IMR-90 (cell line): ENCODE data around the gene LRRC9. TPM values are rescaled to one million over a fixed set of nuclear protein-coding genes. Genes with fewer than 3 reads are reported as not detected.

Experiments used
- ATAC-seq: fragments of 200-7000 bp; cut with Tn5 transposase; 2 replicates; pipeline ENCODE4 v1.9.1; 2020; ENCODE audit warnings: low read depth, mild to moderate bottlenecking, moderate library complexity
- BruUV-seq: library from RNA; stranded (reverse); fragments of 400-500 nt; replicated peaks from 2 replicates; lab custom pipeline; 2021; lab: Mats Ljungman, UMichigan
- CTCF ChIA-PET: fragments of 300-600 bp; formaldehyde crosslinking; extraction: SDS; loops from one replicate; lab custom pipeline; 2021; ENCODE audit warnings: antibody characterized with exemption; lab: Yijun Ruan, JAX
- POLR2A ChIA-PET: fragments of 300-600 bp; sonication (Branson Sonifier 250); formaldehyde crosslinking; loops from one replicate; lab custom pipeline; 2022; ENCODE audit warnings: antibody characterized with exemption; ENCODE audit not compliant: unreplicated experiment; lab: Charles Lee
- DNase-seq: peaks from one replicate; pipeline ENCODE4 v3.0.0; 2013
- H2AFZ ChIP-seq: replicated peaks from 2 replicates; pipeline ENCODE3; 2013; ENCODE audit warnings: low read length, mild to moderate bottlenecking; ENCODE audit not compliant: poor library complexity
- H2AK5ac ChIP-seq: 2 replicates; pipeline ENCODE4 v1.6.1; 2013; ENCODE audit warnings: low read depth, low read length, inconsistent platforms
- H2AK9ac ChIP-seq: replicated peaks from 2 replicates; pipeline ENCODE3; 2013; ENCODE audit warnings: mild to moderate bottlenecking, low read depth, low read length, moderate library complexity; ENCODE audit not compliant: poor library complexity
- H2BK120ac ChIP-seq: 2 replicates; pipeline ENCODE4 v1.6.1; 2013; ENCODE audit warnings: low read depth, low read length, inconsistent platforms
- H2BK15ac ChIP-seq: 3 replicates; pipeline ENCODE4 v1.6.1; 2013; ENCODE audit warnings: low read depth, low read length, inconsistent platforms
- H2BK20ac ChIP-seq: 2 replicates; pipeline ENCODE4 v1.6.1; 2013; ENCODE audit warnings: low read depth, mild to moderate bottlenecking, inconsistent platforms, low read length, moderate library complexity
- H2BK5ac ChIP-seq: 2 replicates; pipeline ENCODE4 v1.6.1; 2013; ENCODE audit warnings: mild to moderate bottlenecking, low read depth, low read length, inconsistent platforms; ENCODE audit not compliant: poor library complexity, severe bottlenecking
- H3K14ac ChIP-seq: replicated peaks from 2 replicates; pipeline ENCODE4 v1.6.1; 2013; ENCODE audit warnings: low read depth, low read length, inconsistent platforms
- H3K18ac ChIP-seq: 2 replicates; pipeline ENCODE4 v1.6.1; 2013; ENCODE audit warnings: low read depth, low read length, control low read depth
- H3K23ac ChIP-seq: 2 replicates; pipeline ENCODE4 v1.6.1; 2013; ENCODE audit warnings: low read depth, low read length, inconsistent platforms
- H3K27ac ChIP-seq: 2 replicates; pipeline ENCODE4 v1.5.1; 2013; ENCODE audit warnings: mild to moderate bottlenecking, control low read depth, low read length; ENCODE audit not compliant: insufficient read depth
- H3K27me3 ChIP-seq: 2 replicates; pipeline ENCODE4 v1.6.1; 2013; ENCODE audit warnings: low read length; ENCODE audit not compliant: control insufficient read depth, insufficient read depth
- H3K36me3 ChIP-seq: 2 replicates; pipeline ENCODE4 v1.6.1; 2013; ENCODE audit warnings: low read length, mixed read lengths; ENCODE audit not compliant: control insufficient read depth, insufficient read depth
- H3K4ac ChIP-seq: 2 replicates; pipeline ENCODE4 v1.6.1; 2013; ENCODE audit warnings: low read depth, low read length, inconsistent platforms
- H3K4me1 ChIP-seq: 2 replicates; pipeline ENCODE4 v1.6.1; 2013; ENCODE audit warnings: low read length, mixed read lengths; ENCODE audit not compliant: control insufficient read depth, insufficient read depth
- H3K4me2 ChIP-seq: 2 replicates; pipeline ENCODE4 v1.6.1; 2013; ENCODE audit warnings: low read depth, mild to moderate bottlenecking, control low read depth, low read length, moderate library complexity
- H3K4me3 ChIP-seq: 2 replicates; pipeline ENCODE4 v1.5.1; 2013; ENCODE audit warnings: low read depth, mild to moderate bottlenecking, control low read depth, low read length, moderate library complexity; ENCODE audit not compliant: insufficient read depth
- H3K56ac ChIP-seq: 2 replicates; pipeline ENCODE4 v1.6.1; 2013; ENCODE audit warnings: low read length, inconsistent platforms; ENCODE audit not compliant: insufficient read depth; ENCODE audit errors: extremely low read depth
- H3K79me1 ChIP-seq, 2 experiments: 2 replicates each; pipeline ENCODE4 v1.6.1; 2013; ENCODE audit warnings: low read length in 2 of 2, inconsistent platforms in 1 of 2, low read depth in 1 of 2
- H3K9ac ChIP-seq: 2 replicates; pipeline ENCODE4 v1.6.1; 2013; ENCODE audit warnings: low read depth, low read length, control low read depth
- H3K9me1 ChIP-seq: 2 replicates; pipeline ENCODE4 v1.6.1; 2013; ENCODE audit warnings: low read length, inconsistent platforms; ENCODE audit not compliant: insufficient read depth
- H3K9me3 ChIP-seq: 2 replicates; pipeline ENCODE4 v1.6.1; 2013; ENCODE audit warnings: low read length; ENCODE audit not compliant: control insufficient read depth, insufficient read depth
- H4K20me1 ChIP-seq: 2 replicates; pipeline ENCODE4 v1.6.1; 2013; ENCODE audit warnings: low read length, inconsistent platforms; ENCODE audit not compliant: insufficient read depth
- H4K5ac ChIP-seq: 2 replicates; pipeline ENCODE4 v1.6.1; 2013; ENCODE audit warnings: mild to moderate bottlenecking, low read depth, low read length, control low read depth
- H4K8ac ChIP-seq, 2 experiments: 2 replicates each; pipeline ENCODE4 v1.6.1; 2013; ENCODE audit warnings: low read depth in 2 of 2, low read length in 2 of 2, control low read depth in 1 of 2, inconsistent platforms in 1 of 2
- H4K91ac ChIP-seq: 2 replicates; pipeline ENCODE4 v1.6.1; 2013; ENCODE audit warnings: low read depth, low read length, inconsistent platforms; ENCODE audit not compliant: insufficient read depth
- CHD1 ChIP-seq: IDR thresholded peaks from 2 replicates; pipeline ENCODE4 v1.6.1; 2012; ENCODE audit warnings: low read depth, low read length, improper control_type of control experiment
- CTCF ChIP-seq: conservative IDR thresholded peaks from 2 replicates; pipeline ENCODE4 v1.5.1; 2012; ENCODE audit warnings: mild to moderate bottlenecking, low read depth, low read length, improper control_type of control experiment
- MAZ ChIP-seq: IDR thresholded peaks from 2 replicates; pipeline ENCODE4 v1.6.1; 2012; ENCODE audit warnings: low read depth, mild to moderate bottlenecking, low read length, improper control_type of control experiment, moderate library complexity, borderline replicate concordance
- NFE2L2 ChIP-seq: fragments of 150-350 bp; IDR thresholded peaks from 2 replicates; pipeline ENCODE4 v1.6.1; 2016; ENCODE audit warnings: low read depth, mild to moderate bottlenecking, low read length
- dilution Hi-C: fragments of 300-500 bp; cut with HindIII; formaldehyde crosslinking; loops from one replicate; pipeline ENCODE4 v1.14.3; 2018; ENCODE audit warnings: low sequenced_read_pairs; ENCODE audit not compliant: unreplicated experiment
- in situ Hi-C: fragments of 300-500 bp; cut with MboI; formaldehyde crosslinking; loops from 3 replicates; pipeline ENCODE4 v1.14.3; 2019; ENCODE audit warnings: low sequenced_read_pairs, inconsistent platforms, mixed read lengths
- intact Hi-C: fragments of 100-400 bp; cut with micrococcal nuclease; formaldehyde crosslinking; loops from 2 replicates; pipeline ENCODE4 v1.10.0; 2022
- polyA plus RNA-seq, 3 experiments: library from polyadenylated mRNA; depleted of rRNA; stranded (reverse); fragments of >200 nt; gene quantifications; 2 replicates each; pipeline ENCODE4 v1.2.3, GENCODE V29; 2012; ENCODE audit warnings: low replicate concordance in 1 of 3
- total RNA-seq: library from RNA; depleted of rRNA; stranded (reverse); fragments of >200 nt; gene quantifications from 2 replicates; pipeline ENCODE4 v1.2.3, GENCODE V29; 2012

Gene LRRC9
- total and polyA plus RNA-seq, 2 of the 4 experiments (the other 2 are of a cell fraction): not detected

GRCh38 chr14:60093606-60094005, 173.7 kb downstream of the LRRC9 start:
- Histone ChIP-seq H3K18ac (peak overlapping the region; percentile 15; the same call in 1 of the 2 replicates), H3K4me3 (peak overlapping the region; percentile 68), H2BK15ac (no peak overlapping the region), H3K4me2 (peak overlapping the region; percentile 87), H3K27ac (no peak overlapping the region), H2AK5ac (no peak overlapping the region), H2BK120ac (no peak overlapping the region), H2AFZ (no peak overlapping the region), H2AK9ac (no peak overlapping the region), H2BK20ac (no peak overlapping the region), H4K5ac (no peak overlapping the region; the same call in 1 of the 2 replicates), H3K9ac (no peak overlapping the region), H3K9me3 (no peaks in the 10 kb centered on the region), H3K56ac (no peak overlapping the region), H3K4ac (no peak overlapping the region), H3K9me1 (peaks cover 7% of the 10 kb centered on the region), H3K14ac (0 out of 2 replicates have a peak overlapping the region, but pooled peaks have one; percentile 45), H3K27me3 (no peaks in the 10 kb centered on the region), H2BK5ac (peak overlapping the region; percentile 96), H4K20me1 (peaks cover 15% of the 10 kb centered on the region; the same call in 1 of the 2 replicates), H3K4me1 (peaks cover 13% of the 10 kb centered on the region), H4K8ac (no peak overlapping the region), H3K79me1 (peaks cover 8 to 27% of the 10 kb centered on the region in 2 experiments), H3K23ac (no peak overlapping the region; the same call in 1 of the 2 replicates), H4K91ac (no peak overlapping the region), H3K36me3 (peaks cover 4% of the 10 kb centered on the region)
- no peak for TF ChIP-seq CTCF
- TF ChIP-seq NFE2L2: no peak
- TF ChIP-seq CHD1: no peak
- no peak for TF ChIP-seq MAZ
- CTCF ChIA-PET: interaction anchor here (1.5 kb wide), 1 partner anchor 90 kb away, joined by 5 read pairs; no protein-coding TSS in a partner anchor
- BruUV-seq: no TSS peak
- POLR2A ChIA-PET: no interaction called here
- intact Hi-C loops (loop anchor here (5.0 to 10.0 kb wide), 3 partner anchors 59 to 154 kb away; partner anchors contain the start of gene PPM1A), dilution Hi-C loops (no loop called here), in situ Hi-C loops (loop anchor here (5.0 to 25.0 kb wide), 2 partner anchors 69 to 606 kb away; partner anchors contain the start of genes JKAMP and L3HYPDH)
- ATAC-seq (no peak), DNase-seq (peak; percentile 18)
